ENCODE measurements around the gene CENPU. TPM values are rescaled to one million over a fixed set of nuclear protein-coding genes. Genes with fewer than 3 reads are reported as not detected.

Gene CENPU
- total RNA-seq, 2 donors from 2014 or later = 80.9 to 82.3 TPM

DNA sequence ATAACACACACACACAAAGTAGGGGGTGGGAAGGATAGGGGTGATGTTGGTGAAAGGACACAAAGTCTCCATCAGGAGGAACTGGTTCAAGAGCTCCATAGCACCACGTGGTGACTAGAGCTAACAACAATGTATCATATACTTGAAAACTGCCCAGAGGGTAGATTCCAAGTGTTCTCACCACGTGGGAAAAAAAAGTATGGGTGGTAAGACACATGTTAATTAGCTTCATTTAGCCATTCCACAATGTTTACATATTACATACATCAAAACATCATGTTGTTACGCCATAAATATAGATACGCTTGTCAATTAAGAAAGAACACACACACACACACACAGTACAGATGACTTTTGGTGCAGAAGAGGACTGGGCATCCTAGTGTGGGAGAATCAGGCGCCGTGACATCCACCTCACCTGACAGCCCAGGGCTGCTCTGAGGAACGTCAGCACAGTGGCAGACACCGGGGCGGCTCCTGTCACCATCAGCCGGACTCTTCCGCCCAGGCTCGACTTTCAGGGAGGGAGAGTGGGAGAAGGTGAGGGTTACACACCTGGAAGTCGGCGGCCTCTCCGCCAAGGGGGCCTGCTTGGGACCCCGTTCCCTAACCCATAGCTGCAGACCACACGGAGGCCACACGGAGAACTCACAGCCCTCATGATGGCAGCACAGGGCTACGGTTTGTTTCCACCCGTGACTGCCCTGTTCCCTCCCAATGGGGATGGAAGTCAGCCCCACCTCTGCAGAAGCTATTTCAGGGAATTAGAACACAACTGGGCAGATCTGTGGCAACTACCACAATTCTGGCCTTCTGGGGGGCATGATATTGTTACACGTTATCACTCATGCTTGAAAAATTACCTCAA lies 31.8 kb upstream of the CENPU start:
- H3K27ac Mint-ChIP-seq = peak overlapping the region; percentile 72
- H3K4me1 Mint-ChIP-seq (ENCODE audit: low read depth) = peaks cover 26% of the 10 kb centered on the region
- no peak overlapping the region for H3K4me3 Mint-ChIP-seq
- H3K27me3 Mint-ChIP-seq (ENCODE audit: low read depth) = no peaks in the 10 kb centered on the region
- no peaks in the 10 kb centered on the region for H3K9me3 Mint-ChIP-seq
- no peak for DNase-seq
- ATAC-seq (replicated peaks in 1 of 2) = no peak
- H3K36me3 Mint-ChIP-seq (ENCODE audit: insufficient read depth in 2 of 2) = peaks cover 4 to 9% of the 10 kb centered on the region in 2 donors

GRCh38 chr4:184764601-184765000 lies 30.7 kb upstream of the CENPU start:
- no peak overlapping the region for H3K4me3 Mint-ChIP-seq
- peaks cover 26% of the 10 kb centered on the region for H3K4me1 Mint-ChIP-seq (ENCODE audit: low read depth)
- peak overlapping the region; percentile 13 for H3K27ac Mint-ChIP-seq
- H3K9me3 Mint-ChIP-seq = no peaks in the 10 kb centered on the region
- H3K27me3 Mint-ChIP-seq (ENCODE audit: low read depth) = no peaks in the 10 kb centered on the region
- DNase-seq (no peak), ATAC-seq (replicated peaks in 1 of 2) (no peak)
- H3K36me3 Mint-ChIP-seq (ENCODE audit: insufficient read depth in 2 of 2) = peaks cover 4 to 12% of the 10 kb centered on the region in 2 donors

- H3K9me3 Mint-ChIP-seq = peaks cover 0 to 2% of the 10 kb centered on the region in 2 donors
- DNase-seq (no peak), ATAC-seq (replicated peaks in 1 of 2) (no peak)
- peak overlapping the region in 1 of 2 donors; percentile 37 for H3K4me3 Mint-ChIP-seq
- no peaks in the 10 kb centered on the region for H3K27me3 Mint-ChIP-seq (ENCODE audit: low read depth)
- peaks cover 6 to 17% of the 10 kb centered on the region in 2 donors for H3K36me3 Mint-ChIP-seq (ENCODE audit: insufficient read depth in 2 of 2)
- H3K27ac Mint-ChIP-seq = no peak overlapping the region
- H3K4me1 Mint-ChIP-seq (ENCODE audit: low read depth) = peaks cover 26% of the 10 kb centered on the region
Measured at GRCh38 chr4:184763150-184763780, 29.4 kb upstream of the CENPU start.

GRCh38 chr4:184762100-184762499 lies 28.2 kb upstream of the CENPU start:
- H3K36me3 Mint-ChIP-seq (ENCODE audit: insufficient read depth in 2 of 2) = peaks cover 6 to 15% of the 10 kb centered on the region in 2 donors
- H3K4me1 Mint-ChIP-seq (ENCODE audit: low read depth) = peaks cover 26% of the 10 kb centered on the region
- peaks cover 0 to 2% of the 10 kb centered on the region in 2 donors for H3K9me3 Mint-ChIP-seq
- H3K27me3 Mint-ChIP-seq (ENCODE audit: low read depth) = no peaks in the 10 kb centered on the region
- peak overlapping the region; percentile 83 for H3K27ac Mint-ChIP-seq
- DNase-seq (peak; percentile 29 to 39), ATAC-seq (replicated peaks in 1 of 2) (peak; percentile 97 to 98)
- peak overlapping the region; percentile 6 to 68 for H3K4me3 Mint-ChIP-seq

DNA sequence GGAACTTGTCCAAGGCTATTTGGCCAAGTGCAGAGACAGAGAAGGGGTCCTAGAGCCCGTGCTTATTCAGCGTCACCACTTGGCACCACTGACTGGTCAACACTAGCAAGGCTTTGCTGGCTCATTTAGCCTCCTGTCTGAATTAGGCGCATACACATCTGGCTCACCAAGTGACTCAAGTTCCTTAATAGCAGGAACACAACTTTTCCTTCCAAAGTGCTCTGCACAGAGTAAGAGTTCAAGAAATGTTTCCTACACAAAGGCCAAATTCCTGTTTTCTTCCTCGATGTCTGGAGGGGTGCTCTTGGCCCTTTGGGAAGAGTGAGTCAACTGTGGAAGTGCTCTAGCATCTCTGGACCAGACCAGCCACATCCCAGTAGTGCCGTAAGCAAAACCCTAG lies 26.8 kb upstream of the CENPU start:
- DNase-seq (no peak), ATAC-seq (replicated peaks in 1 of 2) (no peak)
- Mint-ChIP-seq H3K27ac (peak overlapping the region; percentile 40), H3K4me1 (ENCODE audit: low read depth) (peaks cover 26% of the 10 kb centered on the region), H3K4me3 (no peak overlapping the region), H3K9me3 (peaks cover 0 to 2% of the 10 kb centered on the region in 2 donors), H3K36me3 (ENCODE audit: insufficient read depth in 2 of 2) (peaks cover 6 to 14% of the 10 kb centered on the region in 2 donors), H3K27me3 (ENCODE audit: low read depth) (no peaks in the 10 kb centered on the region)

- Mint-ChIP-seq H3K9me3 (peaks cover 0 to 2% of the 10 kb centered on the region in 2 donors), H3K27ac (no peak overlapping the region), H3K4me1 (ENCODE audit: low read depth) (peaks cover 16% of the 10 kb centered on the region), H3K36me3 (ENCODE audit: insufficient read depth in 2 of 2) (peaks cover 8 to 29% of the 10 kb centered on the region in 2 donors), H3K27me3 (ENCODE audit: low read depth) (no peaks in the 10 kb centered on the region), H3K4me3 (no peak overlapping the region)
- DNase-seq (no peak), ATAC-seq (replicated peaks in 1 of 2) (no peak)
Measured at GRCh38 chr4:184757810-184758209, 23.9 kb upstream of the CENPU start.

GRCh38 chr4:184756399-184756798 lies 22.5 kb upstream of the CENPU start:
- Mint-ChIP-seq H3K4me3 (no peak overlapping the region), H3K4me1 (ENCODE audit: low read depth) (peaks cover 7% of the 10 kb centered on the region), H3K27ac (no peak overlapping the region), H3K36me3 (ENCODE audit: insufficient read depth in 2 of 2) (peaks cover 6 to 25% of the 10 kb centered on the region in 2 donors), H3K27me3 (ENCODE audit: low read depth) (no peaks in the 10 kb centered on the region), H3K9me3 (peaks cover 0 to 2% of the 10 kb centered on the region in 2 donors)
- ATAC-seq (replicated peaks in 1 of 2) (no peak), DNase-seq (no peak)

DNA sequence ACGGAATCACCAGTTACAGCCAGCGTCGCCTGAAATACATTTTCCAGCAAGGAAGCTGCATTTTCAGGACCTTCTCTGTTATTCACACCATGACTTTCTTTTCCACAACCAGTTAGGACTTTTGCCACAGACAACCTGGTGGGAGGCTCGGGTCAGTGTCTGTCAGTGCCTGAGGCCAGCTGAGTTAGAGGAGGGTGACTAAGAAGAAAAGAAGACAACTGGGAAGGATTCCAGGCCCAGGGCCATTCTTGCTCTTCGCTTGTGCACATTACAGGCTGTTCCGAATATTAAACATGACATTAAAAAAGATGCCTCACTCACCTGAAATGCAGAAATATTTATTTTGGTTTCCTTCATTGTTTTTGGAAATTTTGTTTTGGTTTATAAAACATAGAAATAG lies 21.4 kb upstream of the CENPU start:
- peaks cover 0 to 2% of the 10 kb centered on the region in 2 donors for H3K9me3 Mint-ChIP-seq
- H3K4me3 Mint-ChIP-seq = no peak overlapping the region
- no peak overlapping the region for H3K27ac Mint-ChIP-seq
- ATAC-seq (replicated peaks in 1 of 2) = no peak
- H3K36me3 Mint-ChIP-seq (ENCODE audit: insufficient read depth in 2 of 2) = peaks cover 6 to 23% of the 10 kb centered on the region in 2 donors
- H3K4me1 Mint-ChIP-seq (ENCODE audit: low read depth) = peaks cover 6% of the 10 kb centered on the region
- DNase-seq = no peak
- no peaks in the 10 kb centered on the region for H3K27me3 Mint-ChIP-seq (ENCODE audit: low read depth)

GRCh38 chr4:184752496-184753275 lies 18.8 kb upstream of the CENPU start:
- peaks cover 6% of the 10 kb centered on the region for H3K4me1 Mint-ChIP-seq (ENCODE audit: low read depth)
- no peaks in the 10 kb centered on the region for H3K27me3 Mint-ChIP-seq (ENCODE audit: low read depth)
- ATAC-seq (replicated peaks in 1 of 2) = no peak
- H3K27ac Mint-ChIP-seq = no peak overlapping the region
- peaks cover 4 to 15% of the 10 kb centered on the region in 2 donors for H3K36me3 Mint-ChIP-seq (ENCODE audit: insufficient read depth in 2 of 2)
- no peak for DNase-seq
- H3K9me3 Mint-ChIP-seq = no peaks in the 10 kb centered on the region
- no peak overlapping the region for H3K4me3 Mint-ChIP-seq

- Mint-ChIP-seq H3K9me3 (no peaks in the 10 kb centered on the region), H3K4me3 (no peak overlapping the region), H3K4me1 (ENCODE audit: low read depth) (peaks cover 12% of the 10 kb centered on the region), H3K36me3 (ENCODE audit: insufficient read depth in 2 of 2) (peaks cover 4 to 15% of the 10 kb centered on the region in 2 donors), H3K27me3 (ENCODE audit: low read depth) (no peaks in the 10 kb centered on the region), H3K27ac (no peak overlapping the region)
- no peak for ATAC-seq (replicated peaks in 1 of 2)
- no peak for DNase-seq
Measured at GRCh38 chr4:184751585-184751956, 17.7 kb upstream of the CENPU start.

- Mint-ChIP-seq H3K4me1 (ENCODE audit: low read depth) (peaks cover 17% of the 10 kb centered on the region), H3K4me3 (no peak overlapping the region), H3K9me3 (no peaks in the 10 kb centered on the region), H3K36me3 (ENCODE audit: insufficient read depth in 2 of 2) (peaks cover 4 to 15% of the 10 kb centered on the region in 2 donors), H3K27me3 (ENCODE audit: low read depth) (no peaks in the 10 kb centered on the region), H3K27ac (no peak overlapping the region)
- DNase-seq = no peak
- no peak for ATAC-seq (replicated peaks in 1 of 2)
Measured at GRCh38 chr4:184750926-184751584, 17.2 kb upstream of the CENPU start.

- peaks cover 21% of the 10 kb centered on the region for H3K4me1 Mint-ChIP-seq (ENCODE audit: low read depth)
- no peaks in the 10 kb centered on the region for H3K36me3 Mint-ChIP-seq (ENCODE audit: insufficient read depth in 2 of 2)
- no peak for ATAC-seq (replicated peaks in 1 of 2)
- no peak overlapping the region for H3K4me3 Mint-ChIP-seq
- H3K27ac Mint-ChIP-seq = no peak overlapping the region
- H3K9me3 Mint-ChIP-seq = no peaks in the 10 kb centered on the region
- DNase-seq = no peak
- H3K27me3 Mint-ChIP-seq (ENCODE audit: low read depth) = no peaks in the 10 kb centered on the region
Measured at GRCh38 chr4:184748251-184748652, 14.4 kb upstream of the CENPU start.
